Duodenal mucosa (tissue), 2 donors: ENCODE measurements around the gene TYR.
"Not testable (repeated sequence)": the region's sequence is repeated elsewhere in the genome, so short reads cannot be mapped to it uniquely, and the experiment has no call there.

Experiments used
- H3K27ac ChIP-seq: one replicate; pipeline ENCODE4 v1.7.0; 2013; ENCODE audit warnings: low read depth, low read length
- H3K27me3 ChIP-seq, 2 donors: one replicate each; pipeline ENCODE4 v1.7.0; 2013; ENCODE audit warnings: low read length in 2 of 2, control low read depth in 1 of 2; ENCODE audit not compliant: insufficient read depth in 2 of 2, control insufficient read depth in 1 of 2
- H3K36me3 ChIP-seq, 2 donors: one replicate each; pipeline ENCODE4 v1.7.0; 2013; ENCODE audit warnings: low read length in 2 of 2, control low read depth in 1 of 2; ENCODE audit not compliant: insufficient read depth in 2 of 2, control insufficient read depth in 1 of 2
- H3K4me1 ChIP-seq, 2 donors: one replicate each; pipeline ENCODE4 v1.7.0; 2013; ENCODE audit warnings: low read length in 2 of 2, control low read depth in 1 of 2; ENCODE audit not compliant: insufficient read depth in 2 of 2, control insufficient read depth in 1 of 2
- H3K4me3 ChIP-seq, 2 donors: one replicate each; pipeline ENCODE4 v1.7.0; 2013; ENCODE audit warnings: low read length in 2 of 2, low read depth in 1 of 2
- H3K9ac ChIP-seq, 2 donors: one replicate each; pipeline ENCODE4 v1.7.0; 2013; ENCODE audit warnings: low read length in 2 of 2, low read depth in 1 of 2
- H3K9me3 ChIP-seq, 2 donors: one replicate each; pipeline ENCODE4 v1.7.0; 2013; ENCODE audit warnings: low read length in 2 of 2, control low read depth in 1 of 2; ENCODE audit not compliant: control insufficient read depth in 1 of 2

The TYR gene

GRCh38 chr11:89293965-89294679, 116.4 kb downstream of the TYR start:
- no peak overlapping the region for H3K4me3 ChIP-seq
- no peaks in the 10 kb centered on the region for H3K27me3 ChIP-seq
- no peaks in the 10 kb centered on the region for H3K9me3 ChIP-seq
- no peaks in the 10 kb centered on the region for H3K36me3 ChIP-seq
- H3K9ac ChIP-seq: no peak overlapping the region
- H3K4me1 ChIP-seq: no peaks in the 10 kb centered on the region
- no peak overlapping the region for H3K27ac ChIP-seq

GRCh38 chr11:89295023-89295422, 117.3 kb downstream of the TYR start:
- not testable (repeated sequence) for H3K27ac ChIP-seq, H3K27me3 ChIP-seq, H3K36me3 ChIP-seq, H3K9ac ChIP-seq, H3K9me3 ChIP-seq, H3K4me1 ChIP-seq, H3K4me3 ChIP-seq

GRCh38 chr11:89303029-89303428, 125.4 kb downstream of the TYR start:
- H3K27ac ChIP-seq, H3K4me1 ChIP-seq, H3K4me3 ChIP-seq, H3K36me3 ChIP-seq, H3K9me3 ChIP-seq, H3K27me3 ChIP-seq, H3K9ac ChIP-seq: not testable (repeated sequence)

- H3K9ac ChIP-seq, H3K4me1 ChIP-seq, H3K36me3 ChIP-seq, H3K9me3 ChIP-seq, H3K4me3 ChIP-seq, H3K27me3 ChIP-seq, H3K27ac ChIP-seq: not testable (repeated sequence)
These were observed 130.6 kb downstream of the TYR start for GRCh38 chr11:89308272-89308671.

- H3K4me3 ChIP-seq, H3K27me3 ChIP-seq, H3K9ac ChIP-seq, H3K27ac ChIP-seq, H3K9me3 ChIP-seq, H3K36me3 ChIP-seq, H3K4me1 ChIP-seq: not testable (repeated sequence)
These were observed 131.8 kb downstream of the TYR start for GRCh38 chr11:89309321-89309985.

GRCh38 chr11:89310607-89311006, 132.9 kb downstream of the TYR start:
- not testable (repeated sequence) for H3K4me3 ChIP-seq, H3K9me3 ChIP-seq, H3K27me3 ChIP-seq, H3K9ac ChIP-seq, H3K36me3 ChIP-seq, H3K27ac ChIP-seq, H3K4me1 ChIP-seq

GRCh38 chr11:89321401-89321800, 143.7 kb downstream of the TYR start:
- H3K36me3 ChIP-seq: no peaks in the 10 kb centered on the region
- H3K27me3 ChIP-seq: no peaks in the 10 kb centered on the region
- no peak overlapping the region for H3K27ac ChIP-seq
- H3K9ac ChIP-seq: no peak overlapping the region
- no peaks in the 10 kb centered on the region for H3K4me1 ChIP-seq
- no peaks in the 10 kb centered on the region for H3K9me3 ChIP-seq
- no peak overlapping the region for H3K4me3 ChIP-seq

GRCh38 chr11:89327885-89328284, 150.2 kb downstream of the TYR start:
- Histone ChIP-seq H3K27ac (no peak overlapping the region), H3K9me3 (no peaks in the 10 kb centered on the region), H3K4me3 (no peak overlapping the region), H3K9ac (no peak overlapping the region), H3K36me3 (no peaks in the 10 kb centered on the region), H3K27me3 (no peaks in the 10 kb centered on the region), H3K4me1 (no peaks in the 10 kb centered on the region)

GRCh38 chr11:89331940-89332339, 154.3 kb downstream of the TYR start:
- H3K9ac ChIP-seq, H3K4me1 ChIP-seq, H3K27ac ChIP-seq, H3K36me3 ChIP-seq, H3K27me3 ChIP-seq, H3K9me3 ChIP-seq, H3K4me3 ChIP-seq: not testable (repeated sequence)

GRCh38 chr11:89333704-89334103, 156.0 kb downstream of the TYR start:
- H3K4me1 ChIP-seq, H3K36me3 ChIP-seq, H3K27ac ChIP-seq, H3K4me3 ChIP-seq, H3K9ac ChIP-seq, H3K27me3 ChIP-seq, H3K9me3 ChIP-seq: not testable (repeated sequence)
